ENCODE measurements around the gene LMX1A.

GRCh38 chr1:165296205-165296604 lies 60.3 kb downstream of the LMX1A start:
- no peak for TF ChIP-seq POLR2A (IDR thresholded peaks at IDR 0.05)
- no peak for TF ChIP-seq CTCF (IDR thresholded peaks at IDR 0.05)

All from esophagus squamous epithelium (tissue), 4 donors.